Measurements from ENCODE around the gene HOXC10. TPM values are rescaled to one million over a fixed set of nuclear protein-coding genes. Genes with fewer than 3 reads are reported as not detected.

The HOXC10 gene
- total RNA-seq, 1 experiment from 2014 or later: 154 TPM

DNA sequence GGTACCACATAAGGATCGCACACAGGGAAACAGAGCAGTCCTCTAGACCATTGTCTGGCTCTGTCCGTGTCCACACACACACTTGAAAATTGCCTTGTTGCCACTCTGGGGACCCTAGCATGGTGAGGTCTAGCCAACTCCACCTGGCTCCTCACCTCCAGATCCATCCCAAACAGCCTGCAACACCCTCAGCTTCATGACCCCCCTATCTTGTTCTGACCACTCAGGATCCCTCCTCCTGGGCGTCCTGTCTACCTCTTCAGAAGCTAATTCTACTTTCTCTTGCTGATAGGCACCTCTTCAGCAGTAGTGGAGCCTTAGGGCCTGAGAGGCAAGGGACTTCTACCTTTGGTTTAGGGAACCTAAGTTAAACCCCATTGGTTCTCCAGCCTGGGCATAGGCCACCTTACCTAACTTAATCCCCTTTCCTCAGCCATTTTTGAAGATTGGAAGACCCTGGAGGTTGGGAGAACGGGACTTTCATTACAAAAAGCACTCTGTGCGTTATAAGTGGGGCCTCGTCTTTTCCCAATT is 47.2 kb downstream of the HOXC10 start:
- Histone ChIP-seq H3K27me3 (ENCODE audit: control insufficient read depth, insufficient read depth, low read length) (no peaks in the 10 kb centered on the region), H3K4me1 (ENCODE audit: control insufficient read depth, insufficient read depth, low read length) (peaks cover 95% of the 10 kb centered on the region), H3K27ac (ENCODE audit: low read length) (peak overlapping the region; percentile 78), H3K36me3 (ENCODE audit: control insufficient read depth, insufficient read depth, low read length) (peaks cover 4% of the 10 kb centered on the region; the same call in 1 of the 2 replicates), H3K9me3 (ENCODE audit: control insufficient read depth, insufficient read depth, low read depth, low read length) (no peaks in the 10 kb centered on the region), H3K4me3 (ENCODE audit: low read depth in 2 of 2, low read length in 2 of 2) (no peak overlapping the region)
- ChIA-PET POLR2A (interaction anchor here (0.7 kb wide), 1 partner anchor 10 kb away, joined by 3 read pairs; no protein-coding TSS in a partner anchor), CTCF (interaction anchor here (0.5 to 1.8 kb wide), 17 partner anchors 9 to 670 kb away, joined by 3 to 17 read pairs (median 5); partner anchors contain the start of genes HOXC10 and HOXC8)
- TF ChIP-seq SIN3A (IDR thresholded peaks at IDR 0.05; ENCODE audit: borderline replicate concordance, insufficient read depth, low read depth, low read length): no peak
- 0 out of 2 replicates have a peak, but pooled peaks have one; percentile 8 for TF ChIP-seq POLR2AphosphoS5 (IDR thresholded peaks at IDR 0.05; ENCODE audit: low read depth, low read length)
- no peak for TF ChIP-seq TCF7L2 (IDR thresholded peaks at IDR 0.05; ENCODE audit: low read depth, low read length)
- TF ChIP-seq, protein P1, sequence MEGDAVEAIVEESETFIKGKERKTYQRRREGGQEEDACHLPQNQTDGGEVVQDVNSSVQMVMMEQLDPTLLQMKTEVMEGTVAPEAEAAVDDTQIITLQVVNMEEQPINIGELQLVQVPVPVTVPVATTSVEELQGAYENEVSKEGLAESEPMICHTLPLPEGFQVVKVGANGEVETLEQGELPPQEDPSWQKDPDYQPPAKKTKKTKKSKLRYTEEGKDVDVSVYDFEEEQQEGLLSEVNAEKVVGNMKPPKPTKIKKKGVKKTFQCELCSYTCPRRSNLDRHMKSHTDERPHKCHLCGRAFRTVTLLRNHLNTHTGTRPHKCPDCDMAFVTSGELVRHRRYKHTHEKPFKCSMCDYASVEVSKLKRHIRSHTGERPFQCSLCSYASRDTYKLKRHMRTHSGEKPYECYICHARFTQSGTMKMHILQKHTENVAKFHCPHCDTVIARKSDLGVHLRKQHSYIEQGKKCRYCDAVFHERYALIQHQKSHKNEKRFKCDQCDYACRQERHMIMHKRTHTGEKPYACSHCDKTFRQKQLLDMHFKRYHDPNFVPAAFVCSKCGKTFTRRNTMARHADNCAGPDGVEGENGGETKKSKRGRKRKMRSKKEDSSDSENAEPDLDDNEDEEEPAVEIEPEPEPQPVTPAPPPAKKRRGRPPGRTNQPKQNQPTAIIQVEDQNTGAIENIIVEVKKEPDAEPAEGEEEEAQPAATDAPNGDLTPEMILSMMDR (IDR thresholded peaks at IDR 0.05): no peak
- TF ChIP-seq, protein P2, sequence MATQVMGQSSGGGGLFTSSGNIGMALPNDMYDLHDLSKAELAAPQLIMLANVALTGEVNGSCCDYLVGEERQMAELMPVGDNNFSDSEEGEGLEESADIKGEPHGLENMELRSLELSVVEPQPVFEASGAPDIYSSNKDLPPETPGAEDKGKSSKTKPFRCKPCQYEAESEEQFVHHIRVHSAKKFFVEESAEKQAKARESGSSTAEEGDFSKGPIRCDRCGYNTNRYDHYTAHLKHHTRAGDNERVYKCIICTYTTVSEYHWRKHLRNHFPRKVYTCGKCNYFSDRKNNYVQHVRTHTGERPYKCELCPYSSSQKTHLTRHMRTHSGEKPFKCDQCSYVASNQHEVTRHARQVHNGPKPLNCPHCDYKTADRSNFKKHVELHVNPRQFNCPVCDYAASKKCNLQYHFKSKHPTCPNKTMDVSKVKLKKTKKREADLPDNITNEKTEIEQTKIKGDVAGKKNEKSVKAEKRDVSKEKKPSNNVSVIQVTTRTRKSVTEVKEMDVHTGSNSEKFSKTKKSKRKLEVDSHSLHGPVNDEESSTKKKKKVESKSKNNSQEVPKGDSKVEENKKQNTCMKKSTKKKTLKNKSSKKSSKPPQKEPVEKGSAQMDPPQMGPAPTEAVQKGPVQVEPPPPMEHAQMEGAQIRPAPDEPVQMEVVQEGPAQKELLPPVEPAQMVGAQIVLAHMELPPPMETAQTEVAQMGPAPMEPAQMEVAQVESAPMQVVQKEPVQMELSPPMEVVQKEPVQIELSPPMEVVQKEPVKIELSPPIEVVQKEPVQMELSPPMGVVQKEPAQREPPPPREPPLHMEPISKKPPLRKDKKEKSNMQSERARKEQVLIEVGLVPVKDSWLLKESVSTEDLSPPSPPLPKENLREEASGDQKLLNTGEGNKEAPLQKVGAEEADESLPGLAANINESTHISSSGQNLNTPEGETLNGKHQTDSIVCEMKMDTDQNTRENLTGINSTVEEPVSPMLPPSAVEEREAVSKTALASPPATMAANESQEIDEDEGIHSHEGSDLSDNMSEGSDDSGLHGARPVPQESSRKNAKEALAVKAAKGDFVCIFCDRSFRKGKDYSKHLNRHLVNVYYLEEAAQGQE (IDR thresholded peaks at IDR 0.05; ENCODE audit: insufficient read depth in 1 of 2, low read depth in 2 of 2, low read length in 1 of 2): no peak
- DNase-seq (ENCODE audit: low read depth, low spot score) (no peak), ATAC-seq (no peak)
- BruUV-seq (replicated peaks): no TSS peak
- intact Hi-C loops (cut with micrococcal nuclease; ENCODE audit: unreplicated experiment) (loop anchor here (2.0 kb wide), 1 partner anchor 169 kb away; no protein-coding TSS in a partner anchor), in situ Hi-C loops (cut with HindIII; ENCODE audit: low pct_unique_long_range_greater_than_20kb, low sequenced_read_pairs) (no loop called here)

DNA sequence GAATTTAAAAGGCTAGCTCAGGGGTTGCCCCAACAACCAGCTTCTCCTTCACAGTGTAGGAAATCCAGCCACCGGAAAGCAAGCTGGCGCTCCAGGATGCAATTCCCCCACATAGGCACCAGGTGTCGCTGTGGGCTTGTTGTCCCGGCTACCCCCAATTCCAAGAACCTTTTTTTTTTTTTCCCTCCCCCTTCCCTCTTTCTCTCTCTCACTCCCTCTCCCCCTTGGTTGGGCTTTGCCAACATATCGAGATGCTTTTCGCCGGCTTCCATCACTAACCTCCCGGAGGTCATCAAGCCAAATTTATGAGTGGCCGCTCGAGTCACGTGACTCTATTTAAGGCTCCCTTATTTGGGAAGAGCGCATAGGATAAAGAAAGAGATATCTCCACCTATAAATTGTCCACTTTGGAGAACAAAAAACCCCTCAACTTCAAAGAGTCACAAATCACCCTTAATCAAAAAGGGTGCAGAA is 47.7 kb downstream of the HOXC10 start, which contains the start of gene HOXC5:
HOXC5 (plus strand) TSS at position 424 of the 474 bp plus-strand sequence. CDS start 73 bp downstream, outside the sequence.
- peaks cover 95% of the 10 kb centered on the region for H3K4me1 ChIP-seq (ENCODE audit: control insufficient read depth, insufficient read depth, low read length)
- peak within 1 kb of the TSS; percentile 78 for H3K27ac ChIP-seq (ENCODE audit: low read length)
- in situ Hi-C loops (cut with HindIII; ENCODE audit: low pct_unique_long_range_greater_than_20kb, low sequenced_read_pairs): no loop called here
- TF ChIP-seq POLR2AphosphoS5 (IDR thresholded peaks at IDR 0.05; ENCODE audit: low read depth, low read length): peak; percentile 42; the same call in 1 of the 2 replicates
- TF ChIP-seq, protein P1 (IDR thresholded peaks at IDR 0.05): peak; percentile 98
- TF ChIP-seq, protein P2 (IDR thresholded peaks at IDR 0.05; ENCODE audit: insufficient read depth in 1 of 2, low read depth in 2 of 2, low read length in 1 of 2): no peak
- H3K4me3 ChIP-seq (ENCODE audit: low read depth in 2 of 2, low read length in 2 of 2): peak within 1 kb of the TSS in 1 of 2 experiments; percentile 12; a peak in 1 of 4 replicates
- ATAC-seq: peak; percentile 36; the same call in 1 of the 2 replicates
- CTCF ChIA-PET: interaction anchor here (0.6 to 1.8 kb wide), 17 partner anchors 8 to 669 kb away, joined by 3 to 17 read pairs (median 5); partner anchors contain the start of genes HOXC10 and HOXC8
- POLR2A ChIA-PET: interaction anchor here (0.7 kb wide), 1 partner anchor 10 kb away, joined by 3 read pairs; no protein-coding TSS in a partner anchor
- no TSS peak for BruUV-seq (replicated peaks)
- peak; percentile 67 for DNase-seq (ENCODE audit: low read depth, low spot score)
- peaks cover 4% of the 10 kb centered on the region; the same call in 1 of the 2 replicates for H3K36me3 ChIP-seq (ENCODE audit: control insufficient read depth, insufficient read depth, low read length)
- H3K27me3 ChIP-seq (ENCODE audit: control insufficient read depth, insufficient read depth, low read length): no peaks in the 10 kb centered on the region
- intact Hi-C loops (cut with micrococcal nuclease; ENCODE audit: unreplicated experiment): loop anchor here (2.0 kb wide), 1 partner anchor 168 kb away; no protein-coding TSS in a partner anchor
- no peaks in the 10 kb centered on the region for H3K9me3 ChIP-seq (ENCODE audit: control insufficient read depth, insufficient read depth, low read depth, low read length)

Data from Panc1 (cell line).